GM18909 (cell line): Measurements from ENCODE around the gene NOXRED1.
"Not testable (repeated sequence)": the region's sequence is repeated elsewhere in the genome, so short reads cannot be mapped to it uniquely, and the experiment has no call there.

ENCODE experiments used
- ATAC-seq: cut with Tn5 transposase; IDR thresholded peaks from one replicate; pipeline ENCODE4 v1.9.1; 2021; ENCODE audit warnings: mild to moderate bottlenecking; ENCODE audit not compliant: unreplicated experiment, poor library complexity

Gene NOXRED1, protein sequence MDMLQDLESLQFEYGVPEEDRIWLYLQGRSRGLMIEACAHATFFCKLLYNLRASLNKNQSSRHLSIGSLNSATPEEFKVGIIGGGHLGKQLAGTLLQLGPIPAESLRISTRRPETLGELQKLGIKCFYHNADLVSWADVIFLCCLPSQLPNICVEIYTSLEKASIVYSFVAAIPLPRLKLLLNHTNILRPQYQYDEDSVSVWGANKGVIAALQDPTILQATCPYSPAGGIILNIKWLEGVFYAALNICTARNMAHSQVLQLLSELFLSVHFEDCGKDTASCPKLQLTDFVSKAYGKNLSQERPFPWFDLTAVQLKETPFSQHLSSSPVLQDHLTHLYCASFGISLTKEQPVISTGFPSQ

DNA sequence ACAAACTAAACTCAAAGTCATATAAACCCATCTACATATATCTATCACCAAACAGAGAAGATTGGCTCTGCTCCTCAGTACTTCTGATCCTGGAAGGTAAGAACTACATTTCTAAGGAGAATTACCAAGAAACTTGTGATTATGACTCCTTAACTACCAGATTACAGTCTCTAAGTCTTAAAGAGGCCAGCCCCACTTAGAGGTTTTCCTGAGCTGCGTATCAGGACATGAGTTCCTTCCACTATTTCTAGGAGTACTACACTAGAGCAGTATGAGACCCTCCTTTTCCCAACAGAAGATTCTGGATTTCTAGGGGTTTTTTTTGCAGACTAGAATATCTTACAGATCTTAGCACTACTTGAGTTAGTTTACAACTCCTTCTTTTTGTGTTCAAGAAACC, at the start of gene NOXRED1:
Gene NOXRED1, minus strand, starts transcription at position 101 of the 400 bp plus-strand sequence. CDS start 634 bp downstream, outside the sequence.
- ATAC-seq, result no peak

- no peak for ATAC-seq
These were observed 47.0 kb upstream of the NOXRED1 start for GRCh38 chr14:77470224-77470870.

GRCh38 chr14:77469539-77469938, 46.2 kb upstream of the NOXRED1 start:
- ATAC-seq, result no peak

GRCh38 chr14:77469067-77469505, 45.8 kb upstream of the NOXRED1 start:
- no peak for ATAC-seq

GRCh38 chr14:77467801-77468200, 44.5 kb upstream of the NOXRED1 start:
- ATAC-seq, result no peak

DNA sequence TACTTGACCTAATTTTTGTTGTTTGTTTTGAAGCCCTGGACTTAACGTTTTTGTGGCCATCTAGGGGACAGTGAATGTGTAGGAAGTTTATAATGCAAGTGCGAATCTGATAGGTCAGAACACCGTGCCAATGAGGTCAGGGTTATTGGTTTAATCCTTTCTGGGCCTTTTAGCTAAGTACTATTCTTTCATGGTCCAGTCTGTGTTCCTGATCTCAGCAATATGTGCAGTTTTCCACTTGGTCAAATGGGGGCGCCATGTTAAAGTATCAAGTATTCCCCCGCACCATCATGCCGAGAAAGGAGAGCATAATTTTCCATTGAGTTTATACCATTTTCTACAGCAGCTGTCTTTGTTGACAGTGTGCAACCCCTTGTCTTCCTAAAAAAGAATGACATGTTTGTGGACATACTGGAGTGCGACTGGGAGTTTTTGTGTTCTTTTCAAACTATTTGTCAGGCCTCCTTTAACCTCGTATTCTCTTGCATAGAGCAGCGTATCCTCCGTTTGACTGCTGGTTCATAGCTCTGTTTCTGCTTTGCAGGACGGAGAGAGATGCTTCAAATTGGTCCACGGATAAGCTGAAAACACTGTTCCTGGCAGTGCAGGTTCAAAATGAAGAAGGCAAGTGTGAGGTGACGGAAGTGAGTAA, 35.9 kb upstream of the NOXRED1 start:
- ATAC-seq, result no peak

- peak; percentile 24 for ATAC-seq
These were observed 35.1 kb upstream of the NOXRED1 start for GRCh38 chr14:77458249-77458950.

GRCh38 chr14:77457522-77458248, 34.4 kb upstream of the NOXRED1 start, which contains the start of the genes AHSA1 and VIPAS39:
Gene AHSA1 (plus strand): TSS chr14:77458093. CDS start chr14:77458190, 97 bp downstream.
Gene VIPAS39 (minus strand): TSS chr14:77457601. CDS start chr14:77454102, 3,499 bp downstream.
- peak; percentile 92 for ATAC-seq

DNA sequence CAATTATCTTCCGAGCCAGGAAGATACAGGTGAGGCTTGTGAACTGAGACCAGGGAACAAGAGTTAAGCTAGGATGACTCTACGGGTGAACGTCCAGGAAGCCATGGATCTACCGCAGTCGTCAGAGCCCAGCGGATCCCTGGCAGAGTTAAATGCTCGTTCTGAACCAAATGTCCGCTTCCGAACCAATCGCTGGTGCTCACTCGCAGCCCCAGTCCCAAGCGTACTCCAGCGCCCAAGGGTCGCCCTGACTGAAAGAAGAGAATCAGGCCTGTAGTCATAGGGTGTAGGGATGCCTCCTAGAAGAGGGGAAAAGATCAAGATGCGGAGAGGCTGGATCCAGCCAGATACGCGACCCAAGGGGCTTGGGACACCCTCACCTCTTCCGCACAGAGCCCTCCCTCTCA, 33.8 kb upstream of the NOXRED1 start:
- ATAC-seq, result no peak

DNA sequence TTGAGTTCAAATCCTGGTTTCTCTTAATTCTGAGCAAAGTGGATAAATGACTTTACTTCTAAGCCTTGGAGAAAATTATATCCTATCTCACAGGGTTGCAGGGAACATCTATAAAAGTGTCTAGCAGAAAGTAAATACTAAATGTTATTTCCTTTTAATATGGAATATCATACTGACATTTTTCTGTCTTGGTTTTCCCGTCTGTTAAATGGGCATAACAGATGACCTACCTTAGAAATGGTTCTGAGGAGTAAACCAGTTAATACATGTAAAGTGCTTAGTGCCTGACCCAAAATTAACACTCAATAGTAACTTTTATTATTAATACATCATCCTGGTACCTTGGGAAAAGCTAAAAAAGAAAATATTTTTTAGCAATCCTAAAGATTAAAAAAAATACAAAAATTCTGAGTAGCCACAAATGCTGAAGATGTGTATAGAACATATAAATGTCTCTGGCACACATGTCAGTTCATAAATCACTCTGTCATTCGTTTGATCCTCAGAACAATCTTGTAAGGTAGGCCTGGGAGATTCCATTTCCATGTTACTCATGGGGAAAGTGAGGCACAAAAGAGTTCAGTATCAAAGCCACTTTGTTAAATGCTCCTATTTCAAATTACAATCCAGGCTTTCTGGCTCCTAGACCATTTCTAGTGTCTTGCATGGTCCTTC, 32.8 kb upstream of the NOXRED1 start:
- ATAC-seq, result no peak

GRCh38 chr14:77442196-77442595, 18.9 kb upstream of the NOXRED1 start:
- no peak for ATAC-seq

GRCh38 chr14:77439861-77440260, 16.5 kb upstream of the NOXRED1 start:
- ATAC-seq, result no peak

DNA sequence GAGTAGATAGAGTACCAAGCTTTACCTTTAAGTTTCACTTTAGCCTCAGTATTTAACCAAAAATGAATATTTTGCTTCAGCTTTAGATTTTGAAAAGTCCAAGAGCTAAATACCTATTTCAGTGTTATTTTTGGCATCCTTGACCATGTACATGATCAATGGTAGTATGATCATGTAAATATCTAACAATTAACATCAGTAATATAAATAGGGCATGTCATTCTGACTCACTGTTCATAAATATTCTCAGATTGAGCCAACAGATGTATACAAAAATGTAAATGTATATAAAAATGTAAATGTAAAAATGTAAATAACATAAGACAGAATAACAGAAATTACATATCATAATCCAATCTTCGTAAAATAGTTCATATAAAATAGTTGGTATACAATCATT, 15.3 kb upstream of the NOXRED1 start:
- ATAC-seq, result no peak

DNA sequence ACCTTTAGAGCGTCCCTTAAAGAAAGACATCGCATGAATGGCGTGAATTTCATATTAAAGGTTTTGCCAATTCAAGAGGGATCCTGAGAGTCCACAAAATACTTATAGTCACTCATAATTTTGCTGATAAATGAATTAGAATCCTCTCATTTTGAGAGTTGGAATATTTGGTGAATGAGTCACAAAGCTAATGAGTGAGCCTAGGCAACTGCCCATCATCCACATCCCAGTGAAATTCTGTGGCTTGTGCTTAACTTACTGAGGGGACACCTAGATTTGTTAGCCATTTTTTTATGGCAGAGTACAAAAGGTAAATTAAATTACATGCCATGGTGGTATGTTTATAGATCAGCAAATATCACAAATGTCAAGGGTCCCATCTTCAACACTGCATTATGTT, 12.7 kb upstream of the NOXRED1 start:
- no peak for ATAC-seq

DNA sequence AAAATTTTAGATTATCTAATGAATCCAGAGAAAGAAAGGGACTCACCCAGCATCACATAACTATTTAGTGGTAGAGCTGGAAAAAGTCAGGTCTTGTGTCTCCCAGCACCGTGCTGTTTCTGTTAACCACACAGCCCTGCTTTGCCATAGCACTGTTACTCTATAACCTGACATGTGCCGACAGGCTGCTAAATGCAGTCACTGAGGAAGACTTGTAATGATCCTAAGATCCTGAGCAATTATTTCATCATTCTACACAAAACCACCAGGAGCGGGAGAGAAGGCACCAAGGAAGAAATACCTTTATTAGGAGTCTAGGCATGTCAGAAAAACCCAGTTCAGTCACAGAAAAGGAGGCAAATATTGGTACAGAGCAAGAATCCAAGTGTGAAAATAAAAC, 3.1 kb upstream of the NOXRED1 start:
- ATAC-seq, result no peak

- ATAC-seq, result no peak
These were observed 1.5 kb upstream of the NOXRED1 start for GRCh38 chr14:77424862-77425261.

DNA sequence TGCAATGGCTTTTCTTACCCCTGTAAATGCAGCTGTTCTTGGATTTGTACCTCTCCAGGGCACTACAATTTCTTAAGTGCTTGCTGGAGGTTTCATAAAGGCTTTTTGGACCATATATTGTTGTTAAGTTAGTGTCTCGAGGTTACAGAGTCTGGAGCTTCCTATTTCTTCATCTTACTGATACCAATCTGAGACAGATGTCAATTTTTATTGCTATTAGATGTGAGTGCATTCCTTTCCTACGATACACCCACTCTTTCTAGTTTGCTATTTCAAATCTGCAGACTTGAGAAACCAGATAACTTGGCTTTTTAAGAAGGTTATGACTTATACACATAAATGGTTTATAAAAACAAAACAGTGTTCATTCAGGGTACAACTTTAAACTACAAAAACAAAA, 2.1 kb downstream of the NOXRED1 start:
- ATAC-seq, result no peak

- no peak for ATAC-seq
These were observed 6.5 kb downstream of the NOXRED1 start for GRCh38 chr14:77416836-77417235.

GRCh38 chr14:77416098-77416497, 7.2 kb downstream of the NOXRED1 start:
- not testable (repeated sequence) for ATAC-seq
